ENCODE data around the gene RPP14. TPM values are rescaled to one million over a fixed set of nuclear protein-coding genes. Genes with fewer than 3 reads are reported as not detected.

Gene RPP14
- total and polyA plus RNA-seq, 10 of the 15 experiments (the other 5 are each of a cell fraction or from before 2014, with no cell fraction given) = 9.1 to 21.2 (median 12.7) TPM

GRCh38 chr3:58305882-58306711 lies at the start of gene RPP14, which contains the start of gene HTD2 (continued):
- TF ChIP-seq SUZ12 (IDR thresholded peaks at IDR 0.05; ENCODE audit: unreplicated experiment) (no peak), BRCA1 (IDR thresholded peaks at IDR 0.05; ENCODE audit: low read depth, low read length) (no peak), ZBED1 (IDR thresholded peaks at IDR 0.05; ENCODE audit: borderline replicate concordance) (no peak), ZZZ3 (IDR thresholded peaks at IDR 0.05; ENCODE audit: control insufficient read depth, insufficient read length, low read depth) (no peak), MXI1 (IDR thresholded peaks at IDR 0.05; ENCODE audit: low read depth, low read length) (peak; percentile 30), NKRF (conservative IDR thresholded peaks at IDR 0.05) (peak; percentile 46; the same call in 1 of the 2 replicates), EZH2 (IDR thresholded peaks at IDR 0.05; ENCODE audit: borderline replicate concordance, control insufficient read depth, low read depth, low read length) (no peak), EGR1 (IDR thresholded peaks at IDR 0.05; ENCODE audit: borderline replicate concordance in 1 of 2, low read depth in 2 of 2, low read length in 2 of 2) (peak; percentile 12 to 67; a peak in 1 of 3 replicates), E2F4 (IDR thresholded peaks at IDR 0.05; ENCODE audit: low read depth, low read length) (peak; percentile 51; the same call in 1 of the 2 replicates), TAF1 (IDR thresholded peaks at IDR 0.05; ENCODE audit: borderline replicate concordance, low read depth, low read length) (peak; percentile 61; the same call in 1 of the 2 replicates), POLR2A (IDR thresholded peaks at IDR 0.05; ENCODE audit: low read depth, low read length) (peak; percentile 84), PAX5 (IDR thresholded peaks at IDR 0.05; ENCODE audit: borderline replicate concordance, low read depth, low read length) (peak; percentile 99), RUNX3 (IDR thresholded peaks at IDR 0.05; ENCODE audit: low read length) (peak; percentile 85), CHD4 (IDR thresholded peaks at IDR 0.05) (no peak), ZNF687 (IDR thresholded peaks at IDR 0.05) (peak; percentile 67; the same call in 1 of the 2 replicates), STAT1 (conservative IDR thresholded peaks at IDR 0.05) (peak; percentile 91; the same call in 1 of the 2 replicates), SP1 (IDR thresholded peaks at IDR 0.05; ENCODE audit: low read depth, low read length) (peak; percentile 90), MAX (IDR thresholded peaks at IDR 0.05; ENCODE audit: low read depth, low read length) (peak; percentile 73), IKZF1 (conservative IDR thresholded peaks at IDR 0.05) (peak; percentile 97), POU2F2 (IDR thresholded peaks at IDR 0.05; ENCODE audit: borderline replicate concordance, low read depth, low read length) (peak; percentile 63; the same call in 2 of the 3 replicates), BACH1 (IDR thresholded peaks at IDR 0.05; ENCODE audit: borderline replicate concordance) (peak; percentile 28)
- TF ChIP-seq, protein P1, sequence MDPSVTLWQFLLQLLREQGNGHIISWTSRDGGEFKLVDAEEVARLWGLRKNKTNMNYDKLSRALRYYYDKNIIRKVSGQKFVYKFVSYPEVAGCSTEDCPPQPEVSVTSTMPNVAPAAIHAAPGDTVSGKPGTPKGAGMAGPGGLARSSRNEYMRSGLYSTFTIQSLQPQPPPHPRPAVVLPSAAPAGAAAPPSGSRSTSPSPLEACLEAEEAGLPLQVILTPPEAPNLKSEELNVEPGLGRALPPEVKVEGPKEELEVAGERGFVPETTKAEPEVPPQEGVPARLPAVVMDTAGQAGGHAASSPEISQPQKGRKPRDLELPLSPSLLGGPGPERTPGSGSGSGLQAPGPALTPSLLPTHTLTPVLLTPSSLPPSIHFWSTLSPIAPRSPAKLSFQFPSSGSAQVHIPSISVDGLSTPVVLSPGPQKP (IDR thresholded peaks at IDR 0.05; ENCODE audit: low read depth, low read length) = peak; percentile 55

Data from GM12878 (cell line).